VCaP (cell line): Measurements from ENCODE around the gene AIMP2.

ENCODE experiments used
- H3K27ac ChIP-seq: fragments of 450-650 bp; 2 replicates; pipeline ENCODE4 v1.5.1; 2017
- TF ChIP-seq, protein P1 (sequence below): fragments of 450-650 bp; conservative IDR thresholded peaks from 2 replicates; pipeline ENCODE4 v1.5.1; 2017; ENCODE audit warnings: mild to moderate bottlenecking, moderate library complexity

AIMP2 gene

DNA sequence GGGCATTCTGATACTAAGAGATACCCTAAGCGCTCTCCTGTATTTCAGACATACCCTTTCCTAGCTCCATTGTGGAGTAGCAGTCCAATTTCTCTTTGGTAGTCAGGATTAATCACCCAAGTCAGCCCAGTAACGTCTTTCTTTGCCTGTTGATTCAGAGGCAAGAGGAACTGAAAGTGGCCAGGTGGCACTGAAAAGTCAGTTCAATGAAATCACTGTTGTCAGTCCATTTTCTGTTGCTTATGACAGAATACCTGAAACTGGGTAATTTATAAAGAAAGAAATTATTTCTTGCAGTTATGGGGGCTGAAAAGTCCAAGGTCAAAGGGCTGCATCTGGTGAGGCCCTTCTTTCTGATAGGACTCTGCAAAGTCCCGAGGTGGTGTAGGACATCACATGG is 62.3 kb downstream of the AIMP2 start:
- no peak overlapping the region for H3K27ac ChIP-seq
- TF ChIP-seq, protein P1, sequence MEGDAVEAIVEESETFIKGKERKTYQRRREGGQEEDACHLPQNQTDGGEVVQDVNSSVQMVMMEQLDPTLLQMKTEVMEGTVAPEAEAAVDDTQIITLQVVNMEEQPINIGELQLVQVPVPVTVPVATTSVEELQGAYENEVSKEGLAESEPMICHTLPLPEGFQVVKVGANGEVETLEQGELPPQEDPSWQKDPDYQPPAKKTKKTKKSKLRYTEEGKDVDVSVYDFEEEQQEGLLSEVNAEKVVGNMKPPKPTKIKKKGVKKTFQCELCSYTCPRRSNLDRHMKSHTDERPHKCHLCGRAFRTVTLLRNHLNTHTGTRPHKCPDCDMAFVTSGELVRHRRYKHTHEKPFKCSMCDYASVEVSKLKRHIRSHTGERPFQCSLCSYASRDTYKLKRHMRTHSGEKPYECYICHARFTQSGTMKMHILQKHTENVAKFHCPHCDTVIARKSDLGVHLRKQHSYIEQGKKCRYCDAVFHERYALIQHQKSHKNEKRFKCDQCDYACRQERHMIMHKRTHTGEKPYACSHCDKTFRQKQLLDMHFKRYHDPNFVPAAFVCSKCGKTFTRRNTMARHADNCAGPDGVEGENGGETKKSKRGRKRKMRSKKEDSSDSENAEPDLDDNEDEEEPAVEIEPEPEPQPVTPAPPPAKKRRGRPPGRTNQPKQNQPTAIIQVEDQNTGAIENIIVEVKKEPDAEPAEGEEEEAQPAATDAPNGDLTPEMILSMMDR = no peak
